H1 (cell line): Measurements from ENCODE around the gene PRADC1. TPM values are rescaled to one million over a fixed set of nuclear protein-coding genes. Genes with fewer than 3 reads are reported as not detected.

Experiments
- ASH2L ChIP-seq: fragments of 200-600, 300-600 bp; sonication (generic); IDR thresholded peaks from one replicate; pipeline ENCODE4 v1.7.1; 2017; ENCODE audit warnings: low read length
- CBX8 ChIP-seq: fragments of 300-800, 300-1000 bp; sonication (generic); IDR thresholded peaks from 2 replicates; pipeline ENCODE4 v1.7.1; 2016; ENCODE audit warnings: low read depth, low read length, borderline replicate concordance
- CEBPB ChIP-seq: IDR thresholded peaks from 2 replicates; pipeline ENCODE4 v1.6.1; 2012; ENCODE audit warnings: low read depth, low read length
- EGR1 ChIP-seq: IDR thresholded peaks from 2 replicates; pipeline ENCODE4 v1.6.1; 2011; ENCODE audit warnings: low read depth, low read length, borderline replicate concordance
- POLR2A ChIP-seq, 2 experiments: IDR thresholded peaks; 1 replicate in 1 of 2; 2 replicates in 1 of 2; pipeline ENCODE4 v1.6.1; 2011; ENCODE audit warnings: low read depth in 2 of 2, low read length in 2 of 2, mild to moderate bottlenecking in 2 of 2; ENCODE audit errors: control extremely low read depth in 1 of 2
- RNF2 ChIP-seq: fragments of 200-900, 300-1000 bp; sonication (generic); IDR thresholded peaks from 2 replicates; pipeline ENCODE4 v1.7.1; 2016; ENCODE audit warnings: borderline replicate concordance, low read depth, mild to moderate bottlenecking, antibody characterized with exemption, low read length; ENCODE audit not compliant: poor library complexity, severe bottlenecking; ENCODE audit errors: missing control alignments
- SIN3A ChIP-seq, 2 experiments: IDR thresholded peaks in 1 of 2; conservative IDR thresholded peaks in 1 of 2; 2 replicates each; pipeline ENCODE4 v1.6.1; 2011 to 2012; ENCODE audit warnings: low read length in 2 of 2, improper control_type of control experiment in 1 of 2, low read depth in 1 of 2, mild to moderate bottlenecking in 1 of 2
- polyA plus RNA-seq, 7 experiments: library from polyadenylated mRNA; depleted of rRNA in 3 of 7; stranded (reverse) in 5 of 7; unstranded in 2 of 7; fragments of >200 nt in 5 of 7; fragments of 200-250 nt in 2 of 7; gene quantifications; 1 replicate in 5 of 7; 2 replicates in 1 of 7; 4 replicates in 1 of 7; pipeline versions ENCODE4 v1.2.1 to v1.2.3, GENCODE V29; 2011 to 2013; ENCODE audit warnings: missing spikeins in 2 of 7, mixed read lengths in 2 of 7
- total RNA-seq: library from RNA; stranded (reverse); fragmentation: NEBNext Ultra II Directional; extraction: Animal tissue kit (Norgen Biotek cat#: 25700); gene quantifications from 2 replicates; pipeline ENCODE4 v1.2.1, GENCODE V29; 2021
- TF ChIP-seq, protein P1 (sequence below): fragments of 300-600 bp; sonication (generic); IDR thresholded peaks from 2 replicates; pipeline ENCODE4 v1.7.1; 2012; ENCODE audit warnings: low read length, moderate library complexity, mild to moderate bottlenecking, inconsistent platforms; ENCODE audit not compliant: insufficient replicate concordance

PRADC1 gene
- total and polyA plus RNA-seq, 2 of the 8 experiments (the other 6 are each of a cell fraction or from before 2014, with no cell fraction given): 8.9 to 13.1 TPM

DNA sequence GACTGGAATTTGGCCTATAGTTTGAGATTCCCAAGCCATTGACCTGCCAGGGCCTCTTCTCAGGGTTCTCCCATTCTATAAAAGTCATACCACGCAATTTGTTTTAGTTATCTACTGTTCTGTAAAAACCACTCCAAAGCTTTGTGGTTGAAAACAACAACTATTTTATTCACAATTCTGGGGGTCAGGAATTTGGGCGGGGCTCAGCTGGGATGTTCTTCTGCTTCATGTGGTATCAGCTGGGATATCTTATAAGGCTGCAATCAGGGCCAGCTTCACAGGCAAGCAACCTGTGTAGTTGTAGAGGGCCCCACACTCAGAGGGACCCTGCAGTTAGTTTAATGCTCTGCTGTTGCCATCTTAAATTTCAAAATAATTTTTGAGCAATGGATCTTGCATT, 47.1 kb downstream of the PRADC1 start (continued):
- TF ChIP-seq RNF2 (no peak), POLR2A (IDR thresholded peaks at IDR 0.05; ENCODE audit: control extremely low read depth in 1 of 2, low read depth in 2 of 2, low read length in 2 of 2) (no peak), SIN3A (conservative IDR thresholded peaks at IDR 0.05 in 1 of 2, IDR thresholded peaks at IDR 0.05 in 1 of 2; ENCODE audit: low read depth in 1 of 2, low read length in 2 of 2) (no peak), ASH2L (no peak), EGR1 (no peak), CBX8 (no peak), CEBPB (no peak)
- TF ChIP-seq, protein P1, sequence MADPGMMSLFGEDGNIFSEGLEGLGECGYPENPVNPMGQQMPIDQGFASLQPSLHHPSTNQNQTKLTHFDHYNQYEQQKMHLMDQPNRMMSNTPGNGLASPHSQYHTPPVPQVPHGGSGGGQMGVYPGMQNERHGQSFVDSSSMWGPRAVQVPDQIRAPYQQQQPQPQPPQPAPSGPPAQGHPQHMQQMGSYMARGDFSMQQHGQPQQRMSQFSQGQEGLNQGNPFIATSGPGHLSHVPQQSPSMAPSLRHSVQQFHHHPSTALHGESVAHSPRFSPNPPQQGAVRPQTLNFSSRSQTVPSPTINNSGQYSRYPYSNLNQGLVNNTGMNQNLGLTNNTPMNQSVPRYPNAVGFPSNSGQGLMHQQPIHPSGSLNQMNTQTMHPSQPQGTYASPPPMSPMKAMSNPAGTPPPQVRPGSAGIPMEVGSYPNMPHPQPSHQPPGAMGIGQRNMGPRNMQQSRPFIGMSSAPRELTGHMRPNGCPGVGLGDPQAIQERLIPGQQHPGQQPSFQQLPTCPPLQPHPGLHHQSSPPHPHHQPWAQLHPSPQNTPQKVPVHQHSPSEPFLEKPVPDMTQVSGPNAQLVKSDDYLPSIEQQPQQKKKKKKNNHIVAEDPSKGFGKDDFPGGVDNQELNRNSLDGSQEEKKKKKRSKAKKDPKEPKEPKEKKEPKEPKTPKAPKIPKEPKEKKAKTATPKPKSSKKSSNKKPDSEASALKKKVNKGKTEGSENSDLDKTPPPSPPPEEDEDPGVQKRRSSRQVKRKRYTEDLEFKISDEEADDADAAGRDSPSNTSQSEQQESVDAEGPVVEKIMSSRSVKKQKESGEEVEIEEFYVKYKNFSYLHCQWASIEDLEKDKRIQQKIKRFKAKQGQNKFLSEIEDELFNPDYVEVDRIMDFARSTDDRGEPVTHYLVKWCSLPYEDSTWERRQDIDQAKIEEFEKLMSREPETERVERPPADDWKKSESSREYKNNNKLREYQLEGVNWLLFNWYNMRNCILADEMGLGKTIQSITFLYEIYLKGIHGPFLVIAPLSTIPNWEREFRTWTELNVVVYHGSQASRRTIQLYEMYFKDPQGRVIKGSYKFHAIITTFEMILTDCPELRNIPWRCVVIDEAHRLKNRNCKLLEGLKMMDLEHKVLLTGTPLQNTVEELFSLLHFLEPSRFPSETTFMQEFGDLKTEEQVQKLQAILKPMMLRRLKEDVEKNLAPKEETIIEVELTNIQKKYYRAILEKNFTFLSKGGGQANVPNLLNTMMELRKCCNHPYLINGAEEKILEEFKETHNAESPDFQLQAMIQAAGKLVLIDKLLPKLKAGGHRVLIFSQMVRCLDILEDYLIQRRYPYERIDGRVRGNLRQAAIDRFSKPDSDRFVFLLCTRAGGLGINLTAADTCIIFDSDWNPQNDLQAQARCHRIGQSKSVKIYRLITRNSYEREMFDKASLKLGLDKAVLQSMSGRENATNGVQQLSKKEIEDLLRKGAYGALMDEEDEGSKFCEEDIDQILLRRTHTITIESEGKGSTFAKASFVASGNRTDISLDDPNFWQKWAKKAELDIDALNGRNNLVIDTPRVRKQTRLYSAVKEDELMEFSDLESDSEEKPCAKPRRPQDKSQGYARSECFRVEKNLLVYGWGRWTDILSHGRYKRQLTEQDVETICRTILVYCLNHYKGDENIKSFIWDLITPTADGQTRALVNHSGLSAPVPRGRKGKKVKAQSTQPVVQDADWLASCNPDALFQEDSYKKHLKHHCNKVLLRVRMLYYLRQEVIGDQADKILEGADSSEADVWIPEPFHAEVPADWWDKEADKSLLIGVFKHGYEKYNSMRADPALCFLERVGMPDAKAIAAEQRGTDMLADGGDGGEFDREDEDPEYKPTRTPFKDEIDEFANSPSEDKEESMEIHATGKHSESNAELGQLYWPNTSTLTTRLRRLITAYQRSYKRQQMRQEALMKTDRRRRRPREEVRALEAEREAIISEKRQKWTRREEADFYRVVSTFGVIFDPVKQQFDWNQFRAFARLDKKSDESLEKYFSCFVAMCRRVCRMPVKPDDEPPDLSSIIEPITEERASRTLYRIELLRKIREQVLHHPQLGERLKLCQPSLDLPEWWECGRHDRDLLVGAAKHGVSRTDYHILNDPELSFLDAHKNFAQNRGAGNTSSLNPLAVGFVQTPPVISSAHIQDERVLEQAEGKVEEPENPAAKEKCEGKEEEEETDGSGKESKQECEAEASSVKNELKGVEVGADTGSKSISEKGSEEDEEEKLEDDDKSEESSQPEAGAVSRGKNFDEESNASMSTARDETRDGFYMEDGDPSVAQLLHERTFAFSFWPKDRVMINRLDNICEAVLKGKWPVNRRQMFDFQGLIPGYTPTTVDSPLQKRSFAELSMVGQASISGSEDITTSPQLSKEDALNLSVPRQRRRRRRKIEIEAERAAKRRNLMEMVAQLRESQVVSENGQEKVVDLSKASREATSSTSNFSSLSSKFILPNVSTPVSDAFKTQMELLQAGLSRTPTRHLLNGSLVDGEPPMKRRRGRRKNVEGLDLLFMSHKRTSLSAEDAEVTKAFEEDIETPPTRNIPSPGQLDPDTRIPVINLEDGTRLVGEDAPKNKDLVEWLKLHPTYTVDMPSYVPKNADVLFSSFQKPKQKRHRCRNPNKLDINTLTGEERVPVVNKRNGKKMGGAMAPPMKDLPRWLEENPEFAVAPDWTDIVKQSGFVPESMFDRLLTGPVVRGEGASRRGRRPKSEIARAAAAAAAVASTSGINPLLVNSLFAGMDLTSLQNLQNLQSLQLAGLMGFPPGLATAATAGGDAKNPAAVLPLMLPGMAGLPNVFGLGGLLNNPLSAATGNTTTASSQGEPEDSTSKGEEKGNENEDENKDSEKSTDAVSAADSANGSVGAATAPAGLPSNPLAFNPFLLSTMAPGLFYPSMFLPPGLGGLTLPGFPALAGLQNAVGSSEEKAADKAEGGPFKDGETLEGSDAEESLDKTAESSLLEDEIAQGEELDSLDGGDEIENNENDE: no peak
